Measurements from ENCODE around the gene FRMPD4. TPM values are rescaled to one million over a fixed set of nuclear protein-coding genes. Genes with fewer than 3 reads are reported as not detected.

FRMPD4 gene
- total and polyA plus RNA-seq, 10 donors = not detected

GRCh38 chrX:12297353-12297752, 159.1 kb downstream of the FRMPD4 start:
- DNase-seq = no peak
- Histone ChIP-seq H3K36me3 (no peaks in the 10 kb centered on the region), H3K27ac (no peak overlapping the region), H3K27me3 (replicated peaks in 1 of 7) (peaks cover 0 to 11% (median 0%) of the 10 kb centered on the region in 7 donors), H3K4me1 (no peaks in the 10 kb centered on the region), H3K4me3 (no peak overlapping the region), H3K9me3 (no peaks in the 10 kb centered on the region)
- WGBS, 5 donors = 73 to 88% (median 80%) methylated on average over 4 of the region's 4 CpGs
- no peak for TF ChIP-seq POLR2A (IDR thresholded peaks at IDR 0.05)
- no peak for TF ChIP-seq CTCF (IDR thresholded peaks at IDR 0.05 in 8 of 11, conservative IDR thresholded peaks at IDR 0.05 in 3 of 11)
- no peak for TF ChIP-seq POLR2AphosphoS5 (IDR thresholded peaks at IDR 0.05)
- intact Hi-C loops (cut with DNase I; ENCODE audit: low total_unique reads) = no loop called here

GRCh38 chrX:12301288-12301687, 163.0 kb downstream of the FRMPD4 start:
- no peaks in the 10 kb centered on the region for H3K9me3 ChIP-seq
- 76 to 87% (median 83%) methylated on average over 3 of the region's 3 CpGs for WGBS, 5 donors

GRCh38 chrX:12304261-12304660, 166.0 kb downstream of the FRMPD4 start:
- intact Hi-C loops (cut with DNase I; ENCODE audit: low total_unique reads) = no loop called here
- Histone ChIP-seq H3K9me3 (no peaks in the 10 kb centered on the region), H3K4me3 (no peak overlapping the region), H3K36me3 (no peaks in the 10 kb centered on the region), H3K4me1 (no peaks in the 10 kb centered on the region), H3K27ac (no peak overlapping the region), H3K27me3 (replicated peaks in 1 of 7) (no peaks in the 10 kb centered on the region)
- DNase-seq = no peak
- WGBS, 5 donors = 20 to 34% (median 22%) methylated on average over 2 of the region's 2 CpGs
- no peak for TF ChIP-seq CTCF (IDR thresholded peaks at IDR 0.05 in 8 of 11, conservative IDR thresholded peaks at IDR 0.05 in 3 of 11)
- no peak for TF ChIP-seq POLR2A (IDR thresholded peaks at IDR 0.05)
- TF ChIP-seq POLR2AphosphoS5 (IDR thresholded peaks at IDR 0.05) = no peak

More at GRCh38 chrX:12301288-12301687, 163.0 kb downstream of the FRMPD4 start:
- no peaks in the 10 kb centered on the region for H3K36me3 ChIP-seq
- no peak for DNase-seq
- no peak for TF ChIP-seq POLR2A (IDR thresholded peaks at IDR 0.05)
- no peak for TF ChIP-seq POLR2AphosphoS5 (IDR thresholded peaks at IDR 0.05)
- TF ChIP-seq CTCF (IDR thresholded peaks at IDR 0.05 in 8 of 11, conservative IDR thresholded peaks at IDR 0.05 in 3 of 11) = no peak
- no peak overlapping the region for H3K4me3 ChIP-seq
- H3K27ac ChIP-seq = no peak overlapping the region
- H3K4me1 ChIP-seq = no peaks in the 10 kb centered on the region
- intact Hi-C loops (cut with DNase I; ENCODE audit: low total_unique reads) = no loop called here
- H3K27me3 ChIP-seq (replicated peaks in 1 of 7) = peaks cover 0 to 7% (median 0%) of the 10 kb centered on the region in 7 donors

- no peak for DNase-seq
- no peak for TF ChIP-seq POLR2AphosphoS5 (IDR thresholded peaks at IDR 0.05)
- no peak for TF ChIP-seq POLR2A (IDR thresholded peaks at IDR 0.05)
- TF ChIP-seq CTCF (IDR thresholded peaks at IDR 0.05 in 8 of 11, conservative IDR thresholded peaks at IDR 0.05 in 3 of 11) = no peak
- no peak overlapping the region for H3K4me3 ChIP-seq
- H3K9me3 ChIP-seq = peaks cover 0 to 6% (median 0%) of the 10 kb centered on the region in 8 donors
- H3K27ac ChIP-seq = no peak overlapping the region
- WGBS, 5 donors = 50 to 69% (median 60%) methylated on average over 2 of the region's 2 CpGs
- H3K36me3 ChIP-seq = no peaks in the 10 kb centered on the region
- intact Hi-C loops (cut with DNase I; ENCODE audit: low total_unique reads) = no loop called here
- H3K4me1 ChIP-seq = no peaks in the 10 kb centered on the region
- no peaks in the 10 kb centered on the region for H3K27me3 ChIP-seq (replicated peaks in 1 of 7)
Observed at GRCh38 chrX:12307961-12308360, 169.7 kb downstream of the FRMPD4 start.
